SH-SY5Y (cell line): ENCODE results near the gene EXOC3.

Source experiments
- GATA2 ChIP-seq: IDR thresholded peaks from 2 replicates; pipeline ENCODE4 v1.6.1; 2011; ENCODE audit warnings: mild to moderate bottlenecking, low read depth, low read length
- GATA3 ChIP-seq: IDR thresholded peaks from 2 replicates; pipeline ENCODE4 v1.6.1; 2011; ENCODE audit warnings: low read depth, mild to moderate bottlenecking, low read length, moderate library complexity

EXOC3 gene

DNA sequence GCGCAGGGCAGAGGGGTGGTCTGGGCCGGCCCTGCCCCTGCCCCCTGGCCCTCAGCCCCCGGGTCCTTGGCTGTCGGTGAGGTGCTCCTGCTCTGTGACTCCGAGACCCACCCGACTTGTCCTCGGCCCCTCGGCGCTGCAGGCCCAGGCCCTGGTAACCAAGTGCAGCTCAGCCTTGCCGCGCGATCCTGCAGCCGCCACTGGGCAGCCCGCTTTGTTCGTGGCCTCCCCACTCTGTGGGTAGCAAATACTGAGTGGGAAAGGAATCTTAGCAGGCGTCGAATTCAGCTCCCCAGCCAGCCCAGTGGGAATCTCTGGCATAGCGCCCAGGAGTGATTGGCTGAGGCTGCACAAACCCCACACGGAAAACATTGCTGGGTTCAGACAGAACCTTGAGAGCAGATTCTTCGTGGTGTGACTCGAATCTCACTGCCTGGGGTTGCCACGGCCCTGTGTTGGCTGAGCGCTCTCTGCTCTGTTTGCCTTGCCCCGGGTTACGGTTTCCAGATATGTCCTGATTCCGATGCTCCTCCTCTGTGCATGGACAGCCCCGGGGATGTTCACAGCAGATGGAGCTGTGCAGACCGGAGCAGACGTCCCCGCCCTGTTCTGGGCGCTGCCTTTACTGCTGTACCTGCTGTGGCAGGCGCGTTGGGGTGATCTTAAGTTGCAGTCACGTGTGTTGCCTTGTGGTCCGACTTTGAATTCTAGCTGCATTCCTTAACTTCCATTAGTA, 13.4 kb upstream of the EXOC3 start:
- TF ChIP-seq GATA3 (no peak), GATA2 (no peak)

- TF ChIP-seq GATA3: no peak
- TF ChIP-seq GATA2: no peak
Measured at GRCh38 chr5:430214-430925, 12.6 kb upstream of the EXOC3 start.

DNA sequence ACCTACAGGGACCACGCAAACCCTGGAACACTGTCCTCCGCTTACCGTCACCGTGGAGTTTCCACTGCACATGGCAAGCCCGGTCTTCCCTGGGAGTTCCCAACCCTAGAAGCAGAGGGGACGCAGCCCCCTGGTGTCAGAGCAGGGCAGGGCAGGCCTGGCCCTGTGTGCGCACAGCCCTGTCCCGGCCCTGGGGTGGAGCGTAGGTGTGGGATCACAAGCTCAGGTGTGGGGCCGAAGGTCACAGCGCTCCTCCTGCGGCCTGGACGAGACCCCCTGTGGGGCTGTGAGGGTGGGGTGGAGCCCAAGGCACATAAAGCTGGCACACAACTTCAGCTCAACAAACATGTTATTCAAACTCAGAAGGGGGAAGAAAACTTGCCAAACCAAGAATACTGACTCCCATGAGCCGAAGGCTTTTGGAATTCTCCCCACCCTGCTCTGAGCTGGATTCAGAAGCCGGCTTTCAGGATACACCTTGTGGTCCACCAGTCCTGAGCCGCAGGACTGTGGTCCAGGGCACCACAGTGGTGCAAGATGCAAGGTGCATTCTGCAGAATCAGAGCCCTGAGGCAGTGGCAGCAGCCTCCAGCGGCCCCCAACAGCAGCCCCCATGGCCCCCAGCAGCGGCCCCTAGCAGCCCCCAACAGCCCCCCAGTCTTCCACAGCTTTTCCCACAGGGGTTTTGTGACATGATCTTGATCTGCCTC, 11.8 kb upstream of the EXOC3 start:
- TF ChIP-seq GATA2 (no peak), GATA3 (no peak)

GRCh38 chr5:431711-432050, 11.3 kb upstream of the EXOC3 start:
- TF ChIP-seq GATA2 (no peak), GATA3 (no peak)

GRCh38 chr5:432201-432927, 10.6 kb upstream of the EXOC3 start:
- TF ChIP-seq GATA2: no peak
- no peak for TF ChIP-seq GATA3

DNA sequence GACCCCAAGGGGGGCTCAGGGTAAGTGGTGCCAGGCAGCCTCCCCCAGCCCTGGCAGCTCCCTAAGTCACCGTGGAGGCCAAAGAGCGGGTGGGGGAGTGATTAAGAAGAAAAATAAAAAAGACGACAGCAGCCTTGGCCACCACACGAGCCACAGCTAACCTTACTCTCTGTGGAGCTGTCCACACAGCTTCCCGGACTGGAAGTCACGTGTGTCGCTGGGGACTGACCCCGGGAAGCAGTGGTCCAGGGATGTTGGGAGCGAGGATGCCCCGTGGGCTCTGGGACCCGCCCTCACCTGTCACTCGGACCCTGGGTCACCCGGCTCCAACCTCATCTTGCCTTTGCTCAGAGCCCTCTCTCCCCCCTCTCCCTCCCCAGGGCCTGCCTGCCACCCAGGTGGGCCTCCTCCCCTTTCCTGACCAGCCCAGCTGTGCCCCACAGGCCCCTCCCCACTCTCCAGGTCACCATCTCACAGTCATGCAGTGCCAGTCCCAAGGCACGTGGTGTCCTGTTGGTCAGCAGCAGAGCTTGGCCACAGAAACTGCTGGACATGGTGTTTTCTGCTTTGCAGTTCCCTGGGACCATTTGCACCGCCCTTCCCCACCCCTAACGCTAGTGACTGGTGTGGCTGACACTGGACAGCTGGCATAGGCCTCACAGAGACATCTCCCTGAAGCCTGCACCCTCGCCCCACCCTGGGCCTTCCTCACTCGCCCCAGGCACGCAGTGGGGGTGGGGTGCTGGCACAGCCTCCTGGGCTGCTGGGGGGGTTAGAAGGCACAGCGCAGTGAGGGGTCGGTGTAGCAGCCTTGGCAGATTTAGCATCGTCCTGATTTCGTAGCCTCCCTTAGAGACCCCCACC, 9.8 kb upstream of the EXOC3 start:
- TF ChIP-seq GATA3 (no peak), GATA2 (no peak)

DNA sequence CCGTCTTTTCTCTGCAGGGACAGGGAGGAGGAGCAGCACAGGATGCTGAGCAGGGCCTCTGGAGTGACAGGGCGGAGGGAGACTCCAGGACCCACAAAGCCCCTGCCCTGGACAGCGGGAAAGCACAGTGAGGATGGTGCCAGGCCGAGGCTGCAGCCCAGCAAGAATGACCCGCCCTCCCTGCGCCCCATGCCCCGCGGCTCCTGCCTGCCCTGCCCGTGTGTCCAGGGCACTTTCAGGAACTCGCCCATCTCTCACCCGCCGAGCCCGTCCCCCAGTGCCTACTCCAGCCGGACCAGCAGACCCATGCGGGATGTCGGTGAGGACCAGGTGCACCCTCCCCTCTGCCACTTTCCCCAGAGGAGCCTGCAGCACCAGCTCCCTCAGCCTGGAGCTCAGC, 9.1 kb upstream of the EXOC3 start:
- TF ChIP-seq GATA2 (no peak), GATA3 (no peak)

- TF ChIP-seq GATA3 (no peak), GATA2 (no peak)
Measured at GRCh38 chr5:434443-435146, 8.4 kb upstream of the EXOC3 start.

- TF ChIP-seq GATA2 (no peak), GATA3 (no peak)
Measured at GRCh38 chr5:435156-435790, 7.7 kb upstream of the EXOC3 start.

DNA sequence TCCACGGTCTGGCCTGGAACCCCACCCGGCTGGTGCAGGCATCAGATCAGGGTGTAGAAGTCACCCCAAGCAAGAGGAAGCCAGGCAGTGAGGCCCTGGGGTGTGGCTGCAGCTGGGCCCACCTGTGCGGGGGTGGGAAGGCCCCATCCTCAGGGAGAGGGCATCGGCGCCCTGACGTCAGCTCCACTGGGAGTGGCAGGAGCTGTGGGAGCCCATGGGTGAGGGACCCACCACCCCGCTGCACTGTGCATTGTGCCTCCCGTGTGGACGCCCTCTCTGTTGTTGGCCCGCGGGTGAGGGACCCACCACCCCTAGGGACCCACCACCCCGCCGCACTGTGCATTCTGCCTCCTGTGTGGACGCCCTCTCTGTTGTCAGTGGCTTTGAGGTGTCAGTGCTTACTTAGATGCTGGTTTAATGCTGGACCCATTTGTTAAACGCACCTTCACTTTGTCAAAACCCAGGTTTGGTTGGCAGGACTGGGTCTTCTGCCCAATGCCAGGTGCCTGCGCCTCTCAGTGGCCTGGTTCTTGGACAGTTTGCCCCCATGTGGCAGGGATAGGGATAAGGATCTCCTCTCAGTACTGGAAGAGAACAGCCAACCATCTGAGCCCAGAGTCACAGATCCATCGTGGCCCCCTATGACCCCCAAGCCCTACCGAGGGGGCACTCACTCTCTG, 6.9 kb upstream of the EXOC3 start:
- TF ChIP-seq GATA3: no peak
- TF ChIP-seq GATA2: no peak

DNA sequence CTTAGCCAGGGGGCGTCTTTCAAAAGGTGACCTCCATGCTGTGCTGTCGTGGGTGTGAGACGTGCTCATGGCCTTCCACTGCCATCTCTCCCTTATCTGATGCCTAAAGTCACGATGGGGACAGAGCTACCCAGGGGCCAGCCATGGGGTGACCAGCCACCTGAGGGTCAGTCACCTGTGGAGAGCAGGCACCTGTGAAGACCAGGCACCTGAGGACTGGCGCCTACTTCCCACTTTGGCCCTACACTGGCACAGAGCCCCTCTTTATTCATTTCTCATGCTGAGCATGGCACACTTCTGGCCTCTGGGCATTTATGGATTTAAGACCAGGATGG, 6.4 kb upstream of the EXOC3 start:
- TF ChIP-seq GATA3 (no peak), GATA2 (no peak)

DNA sequence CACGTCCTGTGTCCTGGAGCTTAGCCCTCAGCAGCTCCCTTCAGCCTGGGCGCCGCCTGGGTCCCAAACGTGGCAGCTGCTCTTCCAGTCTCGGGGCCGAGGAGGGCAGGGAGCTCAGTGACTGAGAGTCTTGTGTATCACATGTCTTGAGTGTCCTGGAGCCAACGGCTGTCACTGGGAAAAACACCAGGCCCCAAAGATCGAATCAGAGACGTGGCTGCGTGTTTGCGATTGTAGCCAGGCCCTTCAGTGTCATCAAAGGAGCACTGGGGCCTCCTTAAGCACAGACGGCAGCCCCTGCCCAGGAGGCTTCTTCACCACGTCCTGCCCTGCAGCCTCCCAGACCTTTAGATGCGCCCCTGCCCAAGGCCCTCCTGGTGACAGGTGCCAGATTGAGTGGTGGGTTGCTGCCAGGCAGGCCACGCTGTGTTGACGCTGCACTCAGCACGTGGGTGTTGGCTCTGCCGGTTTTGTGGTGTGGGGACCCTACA, 5.7 kb upstream of the EXOC3 start:
- TF ChIP-seq GATA2 (no peak), GATA3 (no peak)
